ENCODE results near the gene HOXC9. TPM values are rescaled to one million over a fixed set of nuclear protein-coding genes. Genes with fewer than 3 reads are reported as not detected.

Gene HOXC9
- total RNA-seq, 2 donors from 2014 or later: not detected

DNA sequence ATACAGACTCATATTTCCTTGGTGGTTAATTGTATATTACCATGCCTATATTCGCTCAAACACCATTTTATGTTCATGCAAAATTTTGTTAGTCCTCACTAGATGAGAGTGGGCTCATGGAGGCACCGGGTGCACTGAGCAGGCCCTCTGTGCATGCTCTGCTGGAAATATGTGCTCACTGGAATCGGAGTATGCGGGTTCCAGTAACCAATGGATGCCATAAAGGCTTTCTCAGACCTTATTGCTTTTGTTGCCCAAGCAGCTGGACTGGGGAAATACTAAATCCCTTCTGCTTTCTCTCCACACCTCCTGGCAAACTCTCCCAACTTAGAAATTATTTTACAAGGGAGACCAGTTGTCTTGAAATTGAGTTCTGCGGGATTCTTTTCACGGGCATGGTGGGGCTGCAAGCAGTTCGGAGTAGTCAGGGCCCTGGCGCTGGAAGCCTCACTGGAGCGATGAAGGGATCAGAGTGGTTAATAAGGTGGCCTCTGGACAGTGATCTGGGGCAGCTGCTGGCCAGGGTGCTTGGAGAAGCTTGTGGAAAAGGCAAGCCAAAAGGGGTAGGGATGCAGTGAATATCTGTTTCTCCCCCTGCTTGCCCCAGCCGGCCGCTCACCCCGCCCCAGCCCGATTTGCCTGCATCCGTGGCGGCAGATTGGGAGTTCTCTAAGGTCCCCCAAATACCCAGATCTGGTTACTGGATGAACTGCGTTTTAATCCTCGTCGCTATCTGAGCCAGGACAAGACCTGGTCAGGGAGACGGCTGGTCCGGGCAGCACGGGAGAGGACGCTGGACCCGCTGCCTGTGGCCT is 20.8 kb downstream of the HOXC9 start:
- no peak for TF ChIP-seq POLR2A (IDR thresholded peaks at IDR 0.05)
- TF ChIP-seq, protein P1, sequence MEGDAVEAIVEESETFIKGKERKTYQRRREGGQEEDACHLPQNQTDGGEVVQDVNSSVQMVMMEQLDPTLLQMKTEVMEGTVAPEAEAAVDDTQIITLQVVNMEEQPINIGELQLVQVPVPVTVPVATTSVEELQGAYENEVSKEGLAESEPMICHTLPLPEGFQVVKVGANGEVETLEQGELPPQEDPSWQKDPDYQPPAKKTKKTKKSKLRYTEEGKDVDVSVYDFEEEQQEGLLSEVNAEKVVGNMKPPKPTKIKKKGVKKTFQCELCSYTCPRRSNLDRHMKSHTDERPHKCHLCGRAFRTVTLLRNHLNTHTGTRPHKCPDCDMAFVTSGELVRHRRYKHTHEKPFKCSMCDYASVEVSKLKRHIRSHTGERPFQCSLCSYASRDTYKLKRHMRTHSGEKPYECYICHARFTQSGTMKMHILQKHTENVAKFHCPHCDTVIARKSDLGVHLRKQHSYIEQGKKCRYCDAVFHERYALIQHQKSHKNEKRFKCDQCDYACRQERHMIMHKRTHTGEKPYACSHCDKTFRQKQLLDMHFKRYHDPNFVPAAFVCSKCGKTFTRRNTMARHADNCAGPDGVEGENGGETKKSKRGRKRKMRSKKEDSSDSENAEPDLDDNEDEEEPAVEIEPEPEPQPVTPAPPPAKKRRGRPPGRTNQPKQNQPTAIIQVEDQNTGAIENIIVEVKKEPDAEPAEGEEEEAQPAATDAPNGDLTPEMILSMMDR (IDR thresholded peaks at IDR 0.05): no peak
- no peaks in the 10 kb centered on the region for H3K36me3 ChIP-seq (replicated peaks in 1 of 2; ENCODE audit: insufficient read depth in 1 of 2, low read depth in 2 of 2)
- no peak overlapping the region for H3K27ac ChIP-seq
- peaks cover 25% of the 10 kb centered on the region for H3K4me1 ChIP-seq
- no peaks in the 10 kb centered on the region for H3K9me3 ChIP-seq
- H3K27me3 ChIP-seq: peaks cover 0 to 18% of the 10 kb centered on the region in 2 donors
- intact Hi-C loops (cut with DNase I): no loop called here
- 48 to 73% methylated on average over 23 of the region's 23 CpGs for WGBS, 2 donors
- H3K4me3 ChIP-seq: no peak overlapping the region
- no peak for DNase-seq
- no peak for ATAC-seq

DNA sequence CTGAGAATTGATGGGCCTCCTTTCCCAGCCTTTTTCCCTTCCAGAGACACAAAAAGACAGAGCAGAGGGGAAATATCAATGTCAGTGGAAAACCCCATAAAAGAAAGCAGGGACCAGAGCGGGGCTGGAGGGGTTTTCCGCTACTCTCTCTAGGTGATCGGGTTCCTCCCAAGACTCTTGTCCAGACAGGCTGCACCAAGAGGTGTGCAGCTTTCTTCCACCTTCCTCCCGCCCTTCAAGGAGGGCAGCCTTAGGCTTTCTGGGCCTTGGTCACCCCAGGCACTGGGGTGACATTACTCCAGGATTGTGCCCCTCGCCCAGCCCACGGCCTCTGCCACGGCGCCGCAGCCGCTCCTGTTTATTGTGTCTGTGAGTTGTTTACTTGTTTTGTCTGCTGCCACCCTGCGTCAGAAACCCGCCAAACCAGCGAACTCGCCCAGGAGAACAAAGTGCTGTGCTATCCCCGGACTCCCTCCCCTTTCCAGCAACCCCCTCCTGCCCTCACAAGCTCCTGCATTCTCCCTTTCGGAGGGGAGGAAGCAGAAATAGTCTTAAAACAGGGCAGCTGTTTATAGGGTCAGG is 21.6 kb downstream of the HOXC9 start:
- Histone ChIP-seq H3K4me1 (peaks cover 25% of the 10 kb centered on the region), H3K4me3 (no peak overlapping the region), H3K36me3 (replicated peaks in 1 of 2; ENCODE audit: insufficient read depth in 1 of 2, low read depth in 2 of 2) (no peaks in the 10 kb centered on the region), H3K9me3 (no peaks in the 10 kb centered on the region), H3K27me3 (peaks cover 0 to 13% of the 10 kb centered on the region in 2 donors), H3K27ac (no peak overlapping the region)
- no peak for ATAC-seq
- intact Hi-C loops (cut with DNase I): no loop called here
- WGBS, 2 donors: 31 to 53% methylated on average over 16 of the region's 16 CpGs
- DNase-seq: no peak
- TF ChIP-seq, protein P1 (IDR thresholded peaks at IDR 0.05): no peak
- TF ChIP-seq POLR2A (IDR thresholded peaks at IDR 0.05): no peak

DNA sequence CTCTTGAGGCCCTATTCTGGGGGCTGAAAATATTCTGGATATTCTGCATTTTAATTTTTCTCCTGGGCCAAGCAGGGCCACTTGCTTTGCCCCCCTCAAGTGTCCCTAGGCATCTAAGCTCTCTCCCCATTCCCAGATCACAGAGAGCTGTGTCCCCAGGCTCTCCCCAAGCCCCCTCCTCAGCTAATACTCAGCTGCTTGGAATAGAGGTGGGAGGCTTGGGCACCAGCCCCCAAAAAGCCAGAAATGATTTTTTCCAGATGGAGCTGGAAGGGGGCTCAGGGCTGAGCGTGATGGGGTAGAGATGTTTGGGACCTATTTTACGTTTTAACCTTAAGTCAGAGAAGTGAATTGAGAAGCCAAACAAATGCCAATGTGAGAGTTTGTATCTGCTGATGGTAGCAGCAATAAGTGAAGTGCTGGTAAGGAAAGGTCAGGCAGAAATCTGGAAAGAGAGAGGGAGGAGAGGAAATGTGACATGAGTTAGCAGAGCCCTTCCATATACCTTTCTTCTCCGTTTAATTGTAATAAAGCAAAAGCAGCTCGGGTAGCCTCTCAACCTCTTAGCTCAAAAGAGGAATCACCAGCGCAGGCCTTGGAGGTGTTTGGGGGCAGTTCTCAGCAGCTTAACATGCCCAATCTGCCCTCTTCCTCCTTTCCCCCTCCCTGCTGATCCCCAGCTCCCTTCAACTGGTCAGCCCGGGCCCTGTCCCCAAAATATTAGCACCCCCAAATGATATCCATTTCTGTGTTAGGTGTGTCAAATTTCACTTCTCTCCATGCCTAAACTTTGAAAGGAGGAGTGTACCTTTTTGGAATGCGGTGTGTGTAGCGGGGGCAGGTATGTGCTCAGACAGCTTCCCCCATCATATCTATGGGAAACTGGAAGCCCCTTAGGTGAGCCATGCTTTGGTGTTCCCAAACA is 23.3 kb downstream of the HOXC9 start:
- WGBS, 2 donors: 29 to 37% methylated on average over 8 of the region's 8 CpGs
- Histone ChIP-seq H3K4me3 (no peak overlapping the region), H3K36me3 (replicated peaks in 1 of 2; ENCODE audit: insufficient read depth in 1 of 2, low read depth in 2 of 2) (no peaks in the 10 kb centered on the region), H3K9me3 (no peaks in the 10 kb centered on the region), H3K27me3 (peaks cover 0 to 16% of the 10 kb centered on the region in 2 donors), H3K27ac (no peak overlapping the region), H3K4me1 (peaks cover 15% of the 10 kb centered on the region)
- ATAC-seq: no peak
- no peak for TF ChIP-seq POLR2A (IDR thresholded peaks at IDR 0.05)
- TF ChIP-seq, protein P1 (IDR thresholded peaks at IDR 0.05): no peak
- intact Hi-C loops (cut with DNase I): no loop called here
- DNase-seq: no peak

DNA sequence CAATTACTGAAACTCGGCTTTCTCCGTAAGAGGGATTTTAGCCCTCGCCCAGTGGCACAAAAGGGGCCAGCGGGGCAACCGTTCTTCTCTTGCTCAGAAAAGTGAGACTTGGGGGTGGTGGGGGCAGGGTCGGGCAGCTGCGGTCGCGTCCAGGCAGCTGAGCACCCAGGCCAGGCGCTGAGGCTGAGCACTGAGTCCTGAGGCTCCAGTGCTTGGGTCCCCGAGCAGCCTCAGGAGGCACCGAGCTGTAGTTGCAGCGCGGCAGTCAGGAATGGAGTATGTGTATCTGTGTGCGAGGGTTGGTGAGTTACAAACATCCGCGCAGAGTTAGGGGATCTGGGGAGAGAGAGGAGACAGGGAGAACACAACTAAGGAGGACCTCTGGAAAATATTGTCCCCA is 24.2 kb downstream of the HOXC9 start:
- TF ChIP-seq, protein P1 (IDR thresholded peaks at IDR 0.05): no peak
- no peak for TF ChIP-seq POLR2A (IDR thresholded peaks at IDR 0.05)
- Histone ChIP-seq H3K9me3 (no peaks in the 10 kb centered on the region), H3K4me1 (peaks cover 20% of the 10 kb centered on the region), H3K27ac (no peak overlapping the region), H3K4me3 (no peak overlapping the region), H3K36me3 (replicated peaks in 1 of 2; ENCODE audit: insufficient read depth in 1 of 2, low read depth in 2 of 2) (no peaks in the 10 kb centered on the region), H3K27me3 (peaks cover 0 to 22% of the 10 kb centered on the region in 2 donors)
- DNase-seq (no peak), ATAC-seq (no peak)
- intact Hi-C loops (cut with DNase I): no loop called here
- WGBS, 2 donors: 23 to 38% methylated on average over 17 of the region's 17 CpGs
